GM19397 (cell line): Measurements from ENCODE around the gene LRCOL1.

Source experiments
- ATAC-seq: cut with Tn5 transposase; IDR thresholded peaks from one replicate; pipeline ENCODE4 v1.9.1; 2021; ENCODE audit warnings: mild to moderate bottlenecking, moderate library complexity; ENCODE audit not compliant: unreplicated experiment

LRCOL1 gene

GRCh38 chr12:132585177-132585576, 25.2 kb downstream of the LRCOL1 start:
- ATAC-seq = no peak

DNA sequence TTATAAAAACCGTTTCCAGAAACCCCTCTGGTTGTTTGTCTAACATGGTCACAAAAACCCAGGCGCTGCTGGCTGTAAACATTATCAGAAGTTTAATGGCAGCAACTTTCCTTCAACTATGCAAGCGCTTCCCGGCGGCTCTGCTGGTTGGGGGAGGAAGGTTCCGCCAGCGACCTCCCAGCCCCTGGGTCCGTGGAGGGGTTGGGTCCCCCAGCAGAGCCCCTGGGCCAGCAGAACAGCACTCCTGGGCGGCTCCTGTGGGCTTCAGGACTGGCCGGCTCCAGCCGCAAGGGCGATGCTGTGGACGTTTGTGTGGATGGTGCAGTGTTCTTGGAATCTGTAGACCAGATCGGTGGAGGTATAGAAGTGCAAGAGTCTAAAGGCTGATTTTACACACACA, 26.0 kb downstream of the LRCOL1 start:
- no peak for ATAC-seq

DNA sequence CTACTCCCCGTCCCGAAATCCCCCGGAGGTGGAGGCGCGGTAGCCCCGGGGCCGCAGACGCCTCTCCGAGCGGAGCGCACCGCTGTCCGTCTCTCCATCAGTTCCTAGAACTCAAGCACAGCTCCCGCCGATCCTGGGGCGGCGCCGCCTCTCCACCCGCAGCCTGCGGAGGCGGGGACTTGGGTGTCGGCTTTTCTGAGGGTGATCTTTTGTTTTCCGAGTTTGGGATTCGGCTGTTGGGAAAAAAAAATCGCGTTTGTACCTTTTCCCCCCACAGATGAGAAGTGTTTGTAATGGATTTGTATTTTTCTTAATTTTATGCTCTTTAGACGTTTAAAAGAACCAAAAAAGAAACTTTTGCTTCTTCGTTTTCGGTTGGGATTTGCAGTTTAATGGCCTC, 26.6 kb downstream of the LRCOL1 start:
- ATAC-seq = no peak

GRCh38 chr12:132583411-132583710, 27.0 kb downstream of the LRCOL1 start:
- no peak for ATAC-seq

DNA sequence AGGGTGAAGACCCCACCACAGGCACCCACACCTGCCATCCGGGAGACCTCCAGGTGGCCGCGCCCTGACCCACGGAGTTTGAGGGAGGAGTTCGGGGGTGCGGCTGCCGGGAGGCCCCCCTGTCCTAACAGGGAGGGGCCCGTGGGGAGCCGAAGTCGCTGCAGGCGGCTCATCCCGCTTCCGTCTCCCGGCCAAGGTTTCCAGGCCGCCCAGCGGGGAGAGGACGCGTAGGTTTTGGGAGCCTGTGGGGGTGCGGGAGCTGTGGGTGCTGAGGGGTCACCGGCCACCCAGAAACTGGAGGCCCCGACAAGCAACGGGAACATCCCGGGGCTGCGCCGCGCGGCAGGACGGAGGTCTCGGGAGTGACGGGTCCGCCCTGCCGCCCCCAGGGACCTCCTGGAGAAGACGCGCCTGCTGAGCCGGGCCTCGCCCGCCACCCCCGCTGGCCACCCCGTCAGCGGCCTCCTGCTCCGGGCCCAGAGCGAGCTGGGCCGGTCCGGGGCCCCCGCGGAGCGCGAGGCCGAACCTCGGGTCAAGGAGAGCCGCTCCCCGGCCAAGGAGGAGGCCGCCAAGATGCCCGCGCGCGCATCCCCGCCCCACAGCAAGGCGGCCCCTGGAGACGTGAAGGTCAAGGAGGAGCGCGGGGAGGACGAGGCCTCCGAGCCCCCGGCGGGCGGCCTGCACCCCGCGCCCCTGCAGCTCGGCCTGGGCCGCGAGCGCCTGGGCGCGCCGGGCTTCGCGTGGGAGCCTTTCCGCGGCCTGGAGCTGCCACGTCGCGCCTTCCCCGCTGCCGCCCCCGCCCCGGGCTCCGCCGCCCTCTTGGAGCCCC, 27.6 kb downstream of the LRCOL1 start:
- no peak for ATAC-seq

GRCh38 chr12:132582058-132582420, 28.3 kb downstream of the LRCOL1 start:
- ATAC-seq = no peak

GRCh38 chr12:132581348-132582057, 28.9 kb downstream of the LRCOL1 start:
- ATAC-seq = no peak

- no peak for ATAC-seq
These were observed 29.6 kb downstream of the LRCOL1 start for GRCh38 chr12:132580701-132581292.

- ATAC-seq = no peak
These were observed 30.6 kb downstream of the LRCOL1 start for GRCh38 chr12:132579744-132580143.

- ATAC-seq = no peak
These were observed 31.6 kb downstream of the LRCOL1 start for GRCh38 chr12:132578826-132579225.

DNA sequence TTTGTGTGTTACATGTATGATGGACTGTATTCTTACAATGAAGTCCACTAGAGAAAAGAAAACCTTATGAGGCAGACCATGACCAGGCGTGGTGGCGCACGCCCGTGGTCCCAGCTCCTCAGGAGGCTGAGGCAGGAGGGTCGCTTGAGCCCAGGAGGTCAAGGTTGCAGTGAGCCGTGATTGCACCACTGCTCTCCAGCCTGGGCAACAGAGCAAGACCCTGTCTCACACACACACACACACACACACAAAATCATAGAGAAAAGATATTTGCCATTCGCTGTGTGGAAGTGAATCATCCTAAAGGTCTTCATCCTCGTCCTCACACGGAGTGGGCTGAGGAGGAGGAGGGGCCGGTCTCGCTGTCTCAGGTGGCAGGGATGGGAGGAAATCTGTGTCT, 32.3 kb downstream of the LRCOL1 start:
- no peak for ATAC-seq

DNA sequence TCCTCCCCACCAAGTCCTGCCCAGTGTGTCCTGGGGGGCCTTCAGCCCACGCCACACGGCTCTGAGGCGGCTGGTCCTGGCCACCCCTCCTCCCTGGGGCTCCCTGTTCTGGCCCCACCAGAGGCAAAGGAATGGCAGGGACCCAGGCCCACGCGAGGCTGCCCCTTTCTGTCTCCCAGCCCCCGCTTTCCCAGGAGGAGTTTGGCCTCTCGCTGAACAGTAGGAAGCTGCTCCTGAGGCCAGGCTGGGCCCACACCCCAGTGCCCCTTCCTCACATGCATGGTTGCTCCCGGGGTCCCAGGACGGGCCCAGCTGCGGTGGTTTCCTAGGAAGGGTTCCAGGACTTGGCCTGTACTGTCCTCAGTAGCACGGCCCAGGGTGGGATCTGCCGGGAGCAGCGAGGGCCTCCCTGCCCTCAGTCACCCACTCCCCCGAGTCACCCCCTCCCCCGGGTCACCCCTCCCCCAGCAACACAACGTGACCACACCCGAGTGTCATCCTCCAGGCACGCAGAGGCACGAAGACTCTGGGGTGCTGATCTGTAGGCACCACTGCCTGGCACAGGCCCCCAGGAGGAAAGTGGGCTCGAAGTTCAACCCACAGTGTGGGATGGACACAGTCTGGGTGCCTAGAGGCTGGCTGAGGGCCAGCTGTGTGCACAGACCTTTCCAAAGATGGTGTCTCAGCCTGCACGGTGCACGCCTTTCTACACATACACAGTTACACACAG, 33.0 kb downstream of the LRCOL1 start:
- ATAC-seq = no peak

DNA sequence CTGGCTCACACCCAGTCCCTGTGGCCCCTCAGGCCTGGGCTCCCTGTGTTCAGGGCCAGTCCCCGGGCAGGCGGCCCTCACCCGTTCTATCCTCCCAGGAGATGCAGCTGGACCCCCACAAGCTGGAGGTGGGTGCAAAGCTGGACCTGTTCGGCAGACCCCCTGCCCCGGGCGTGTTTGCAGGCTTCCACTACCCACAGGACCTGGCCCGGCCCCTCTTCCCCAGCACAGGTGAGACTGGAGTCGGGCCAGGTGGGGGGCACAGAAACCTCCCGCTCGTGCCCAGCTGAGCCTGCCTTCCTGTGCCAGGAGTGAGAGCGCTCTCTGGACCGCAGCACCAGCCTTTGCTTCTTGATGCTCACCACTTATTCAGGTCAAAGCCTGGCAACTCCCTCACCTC, 33.7 kb downstream of the LRCOL1 start:
- no peak for ATAC-seq

- ATAC-seq = no peak
These were observed 34.7 kb downstream of the LRCOL1 start for GRCh38 chr12:132575661-132576060.

DNA sequence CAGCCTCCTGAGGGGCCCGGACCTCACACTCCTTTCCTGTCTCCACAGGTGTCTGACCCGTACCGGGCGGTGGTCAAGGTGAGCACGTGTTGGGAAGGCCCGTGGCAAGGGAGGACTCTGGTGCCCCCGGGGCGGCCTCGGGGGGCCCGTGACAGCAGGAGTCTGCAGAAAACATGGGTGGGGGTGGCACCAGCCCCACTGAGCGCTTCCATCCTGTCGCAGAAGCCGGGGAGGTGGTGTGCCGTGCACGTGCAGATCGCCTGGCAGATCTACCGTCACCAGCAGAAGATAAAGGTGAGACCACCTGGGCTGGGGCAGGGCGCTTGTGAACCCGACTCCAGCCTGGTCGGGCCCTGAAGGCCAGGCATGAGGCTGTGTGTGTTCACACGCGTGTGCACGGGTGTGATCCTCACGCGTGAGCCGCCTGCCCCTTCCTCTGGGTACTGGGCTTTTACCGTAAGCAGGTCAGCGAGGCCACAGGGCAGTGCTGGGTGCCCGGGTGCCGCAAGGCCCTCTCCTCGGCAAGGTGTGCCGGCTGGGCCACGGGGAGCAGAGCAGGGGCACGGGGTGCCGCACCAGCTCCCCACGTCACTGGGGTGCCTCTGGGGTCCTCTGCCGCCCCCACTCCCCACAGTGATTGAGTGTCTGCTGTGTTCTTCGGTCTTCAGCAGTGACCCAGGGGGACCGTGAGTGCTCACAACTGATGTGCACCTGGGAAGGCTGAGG, 35.9 kb downstream of the LRCOL1 start:
- no peak for ATAC-seq

- no peak for ATAC-seq
These were observed 37.3 kb downstream of the LRCOL1 start for GRCh38 chr12:132572801-132573760.

GRCh38 chr12:132572106-132572505, 38.3 kb downstream of the LRCOL1 start:
- ATAC-seq = no peak

GRCh38 chr12:132571598-132571997, 38.8 kb downstream of the LRCOL1 start:
- ATAC-seq = no peak

- no peak for ATAC-seq
These were observed 39.3 kb downstream of the LRCOL1 start for GRCh38 chr12:132571051-132571450.

- ATAC-seq = no peak
These were observed 39.7 kb downstream of the LRCOL1 start for GRCh38 chr12:132570635-132571034.
